A549 (cell line): ENCODE measurements around the gene KCNS3. TPM values are rescaled to one million over a fixed set of nuclear protein-coding genes. Genes with fewer than 3 reads are reported as not detected.

Source experiments
- ATAC-seq, 2 experiments: fragments of 200-7000 bp in 1 of 2; fragments of >200 bp in 1 of 2; cut with Nextera tagmentation in 1 of 2; cut with Tn5 transposase in 1 of 2; 3 replicates each; pipeline versions ENCODE4 v1.8.0 to v1.9.1; 2018 to 2020; ENCODE audit warnings: mild to moderate bottlenecking in 1 of 2, moderate library complexity in 1 of 2
- CTCF ChIA-PET: fragments of 300-600 bp; sonication (Branson Sonifier 250); formaldehyde crosslinking; extraction: SDS; loops from one replicate; lab custom pipeline; 2021; ENCODE audit warnings: antibody characterized with exemption, inconsistent platforms; lab: Yijun Ruan, JAX
- POLR2A ChIA-PET: fragments of 350-600 bp; formaldehyde crosslinking; extraction: SDS; loops from one replicate; lab custom pipeline; 2021; ENCODE audit warnings: antibody characterized with exemption, inconsistent platforms; lab: Yijun Ruan, JAX
- DNase-seq, 2 experiments: peaks; one replicate each; pipeline versions ENCODE4 v3.0.0 to v3.0.0-alpha.2; 2011 to 2016; ENCODE audit warnings: low read depth in 1 of 2, low spot score in 1 of 2
- FAIRE-seq: peaks from 2 replicates; lab custom pipeline; 2011; peaks lifted over from hg19 to GRCh38; lab: Jason Lieb, UNC
- H3K27ac ChIP-seq, 2 experiments: fragments of >200 bp; sonication (Bioruptor Twin); formaldehyde crosslinking; 3 replicates each; pipeline ENCODE4 v1.5.1; 2016 to 2017
- H3K4me1 ChIP-seq: fragments of >200 bp; sonication (Bioruptor Twin); formaldehyde crosslinking; 3 replicates; pipeline ENCODE4 v1.6.1; 2016
- H3K4me2 ChIP-seq: fragments of >200 bp; sonication (Bioruptor Twin); formaldehyde crosslinking; 3 replicates; pipeline ENCODE4 v1.6.1; 2016
- H3K4me3 ChIP-seq: fragments of >200 bp; sonication (Bioruptor Twin); formaldehyde crosslinking; 3 replicates; pipeline ENCODE4 v1.5.1; 2016
- H3K9me3 ChIP-seq: fragments of >200 bp; sonication (Bioruptor Twin); formaldehyde crosslinking; 3 replicates; pipeline ENCODE4 v1.6.1; 2016
- CBX8 ChIP-seq: fragments of 200-600 bp; sonication (generic); IDR thresholded peaks from 2 replicates; pipeline ENCODE4 v1.6.1; 2016
- EHMT2 ChIP-seq: fragments of 200-600 bp; sonication (generic); IDR thresholded peaks from 2 replicates; pipeline ENCODE4 v1.6.1; 2016; ENCODE audit warnings: antibody characterized with exemption, low read depth, mild to moderate bottlenecking, moderate library complexity
- FOXS1 ChIP-seq: fragments of 250-450 bp; sonication (Bioruptor Pico); IDR thresholded peaks from 2 replicates; pipeline ENCODE4 v1.5.0; 2020; ENCODE audit warnings: mild to moderate bottlenecking, moderate library complexity
- GATA3 ChIP-seq: IDR thresholded peaks from 2 replicates; pipeline ENCODE4 v1.6.1; 2012; ENCODE audit warnings: borderline replicate concordance
- HDAC2 ChIP-seq: fragments of 200-600 bp; sonication (generic); IDR thresholded peaks from 2 replicates; pipeline ENCODE4 v1.6.1; 2016
- HEYL ChIP-seq: fragments of 250-450 bp; sonication (Bioruptor Pico); IDR thresholded peaks from 2 replicates; pipeline ENCODE4 v1.8.0; 2021; ENCODE audit warnings: mild to moderate bottlenecking, moderate library complexity
- JUN ChIP-seq, 2 experiments: fragments of >200 bp; sonication (Bioruptor Twin); formaldehyde crosslinking; IDR thresholded peaks; 2 replicates in 1 of 2; 3 replicates in 1 of 2; pipeline ENCODE4 v1.6.1; 2016 to 2017
- JUNB ChIP-seq: fragments of >200 bp; sonication (Bioruptor Twin); formaldehyde crosslinking; IDR thresholded peaks from 2 replicates; pipeline ENCODE4 v1.6.1; 2016
- KDM5A ChIP-seq: fragments of 200-600 bp; sonication (generic); IDR thresholded peaks from 2 replicates; pipeline ENCODE4 v1.6.1; 2016; ENCODE audit warnings: antibody characterized with exemption, mild to moderate bottlenecking
- MAZ ChIP-seq: fragments of 150-350 bp; IDR thresholded peaks from 2 replicates; pipeline ENCODE4 v1.6.1; 2014; ENCODE audit warnings: antibody characterized with exemption, low read depth, low read length, borderline replicate concordance
- PHF8 ChIP-seq: fragments of 200-600 bp; sonication (generic); IDR thresholded peaks from 2 replicates; pipeline ENCODE4 v1.6.1; 2016; ENCODE audit warnings: low read depth, mild to moderate bottlenecking, antibody characterized with exemption, moderate library complexity, borderline replicate concordance
- RAD21 ChIP-seq, 2 experiments: fragments of >200 bp in 1 of 2; sonication (Bioruptor Twin) in 1 of 2; formaldehyde crosslinking in 1 of 2; IDR thresholded peaks in 1 of 2; conservative IDR thresholded peaks in 1 of 2; 2 replicates in 1 of 2; 3 replicates in 1 of 2; pipeline ENCODE4 v1.6.1; 2012 to 2018; ENCODE audit warnings: inconsistent platforms in 1 of 2
- RARB ChIP-seq: fragments of 250-450 bp; sonication (Bioruptor Pico); IDR thresholded peaks from 2 replicates; pipeline ENCODE4 v1.8.0; 2021; ENCODE audit warnings: mild to moderate bottlenecking, moderate library complexity
- RCOR1 ChIP-seq: fragments of 150-350 bp; IDR thresholded peaks from 2 replicates; pipeline ENCODE4 v1.6.1; 2014; ENCODE audit warnings: antibody characterized with exemption, low read length, low read depth
- SREBF2 ChIP-seq: fragments of 450-650 bp; IDR thresholded peaks from 2 replicates; pipeline ENCODE4 v1.6.1; 2014; ENCODE audit warnings: mild to moderate bottlenecking, moderate library complexity
- ZSCAN20 ChIP-seq: fragments of 250-450 bp; sonication (Bioruptor Pico); IDR thresholded peaks from 2 replicates; pipeline ENCODE4 v1.8.0; 2022; ENCODE audit warnings: mild to moderate bottlenecking, moderate library complexity
- WGBS: methylation state at CpG from one replicate; pipeline ENCODE4 v1.1.6; 2017; ENCODE audit errors: missing lambda C conversion rate; 5-methylcytosine and 5-hydroxymethylcytosine counted together
- polyA plus RNA-seq, 4 experiments: library from polyadenylated mRNA; depleted of rRNA in 3 of 4; stranded (reverse); fragments of >200 nt; fragmentation: RNase III in 1 of 4; extraction: RNeasy Plus Mini Kit Qiagen cat#74134 plus additional on column Dnase treatment in 1 of 4; gene quantifications; 2 replicates in 3 of 4; 3 replicates in 1 of 4; pipeline ENCODE4 v1.2.3, GENCODE V29; 2011 to 2017
- TF ChIP-seq, protein P1 (sequence below): IDR thresholded peaks from 2 replicates; pipeline ENCODE4 v1.6.1; 2012; ENCODE audit warnings: low read depth, borderline replicate concordance
- TF ChIP-seq, protein P2 (sequence below): fragments of 200-600 bp; sonication (generic); IDR thresholded peaks from 2 replicates; pipeline ENCODE4 v1.6.1; 2016; ENCODE audit warnings: antibody characterized with exemption, mild to moderate bottlenecking, moderate library complexity

Gene KCNS3
- polyA plus RNA-seq, 2 of the 4 experiments (the other 2 are of a cell fraction), result 0.70 to 2.1 TPM

DNA sequence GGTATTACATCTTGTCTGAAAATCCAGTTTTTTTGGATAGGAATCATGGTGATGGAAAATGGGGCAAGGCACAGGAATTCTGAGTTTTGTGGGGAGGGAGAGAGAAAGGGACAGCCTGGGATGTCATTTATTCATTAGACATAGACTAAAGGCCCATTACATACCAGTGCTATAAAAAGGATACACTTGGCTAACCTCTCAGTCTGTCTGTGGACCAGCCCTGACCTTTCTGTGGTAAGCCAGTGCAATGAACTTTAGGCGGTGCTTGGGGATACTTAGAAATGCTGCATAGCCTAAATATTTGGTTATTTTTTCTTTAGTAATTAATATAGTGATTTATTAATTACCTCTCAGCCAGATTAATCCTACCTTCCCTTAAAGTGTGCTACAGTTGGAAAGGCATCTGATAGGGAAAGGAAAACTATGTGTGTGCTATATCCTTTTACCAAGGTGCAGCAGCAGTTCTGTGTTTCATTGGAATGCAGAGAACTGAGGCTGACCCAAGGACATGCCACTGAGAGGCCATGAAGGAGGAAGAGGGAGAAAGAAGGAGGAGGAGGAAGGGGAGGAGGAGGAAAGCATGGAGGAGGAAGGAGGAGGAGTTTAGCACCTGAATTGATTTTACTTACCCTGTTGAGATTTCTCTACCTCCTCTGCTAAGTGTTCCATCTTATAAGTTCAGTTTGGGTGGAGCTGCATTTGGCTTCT, 37.5 kb downstream of the KCNS3 start (continued):
- no peak for TF ChIP-seq SREBF2
- TF ChIP-seq, all 56 proteins: peak for 0

DNA sequence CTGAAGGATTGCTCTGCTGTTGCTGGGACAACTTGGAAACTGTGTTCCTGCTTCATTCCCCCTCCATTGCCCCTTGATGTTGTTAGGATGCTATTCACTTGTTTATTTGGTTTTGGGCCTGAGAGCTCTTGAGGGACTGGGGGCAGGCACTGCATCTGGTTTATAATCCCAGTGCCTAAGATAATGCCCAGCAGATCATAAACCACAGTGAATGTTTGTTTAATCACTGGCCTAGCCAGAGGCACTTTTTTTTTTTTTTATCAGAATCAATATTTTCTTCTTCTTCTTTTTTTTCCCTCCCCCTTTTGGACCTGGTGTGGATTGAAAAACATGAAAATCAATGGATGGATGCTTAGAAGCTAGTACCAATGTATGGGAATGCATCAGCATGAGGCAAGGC, 38.1 kb downstream of the KCNS3 start:
- Histone ChIP-seq H3K4me1 (no peaks in the 10 kb centered on the region), H3K27ac (no peak overlapping the region), H3K4me3 (no peak overlapping the region)
- POLR2A ChIA-PET, result no interaction called here
- no peak for DNase-seq
- no peak for TF ChIP-seq JUNB
- TF ChIP-seq GATA3, result no peak
- no peak for TF ChIP-seq MAZ
- TF ChIP-seq FOXS1 (CRISPR knock-in tag), result no peak
- TF ChIP-seq EHMT2, result no peak
- TF ChIP-seq, protein P1, sequence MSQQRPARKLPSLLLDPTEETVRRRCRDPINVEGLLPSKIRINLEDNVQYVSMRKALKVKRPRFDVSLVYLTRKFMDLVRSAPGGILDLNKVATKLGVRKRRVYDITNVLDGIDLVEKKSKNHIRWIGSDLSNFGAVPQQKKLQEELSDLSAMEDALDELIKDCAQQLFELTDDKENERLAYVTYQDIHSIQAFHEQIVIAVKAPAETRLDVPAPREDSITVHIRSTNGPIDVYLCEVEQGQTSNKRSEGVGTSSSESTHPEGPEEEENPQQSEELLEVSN, result no peak
- no peak for TF ChIP-seq RAD21 (conservative IDR thresholded peaks at IDR 0.05 in 1 of 2, IDR thresholded peaks at IDR 0.05 in 1 of 2)
- no peak for TF ChIP-seq KDM5A
- TF ChIP-seq RARB (CRISPR knock-in tag), result no peak
- TF ChIP-seq HDAC2, result no peak
- TF ChIP-seq HEYL (CRISPR knock-in tag), result no peak
- TF ChIP-seq, protein P2, sequence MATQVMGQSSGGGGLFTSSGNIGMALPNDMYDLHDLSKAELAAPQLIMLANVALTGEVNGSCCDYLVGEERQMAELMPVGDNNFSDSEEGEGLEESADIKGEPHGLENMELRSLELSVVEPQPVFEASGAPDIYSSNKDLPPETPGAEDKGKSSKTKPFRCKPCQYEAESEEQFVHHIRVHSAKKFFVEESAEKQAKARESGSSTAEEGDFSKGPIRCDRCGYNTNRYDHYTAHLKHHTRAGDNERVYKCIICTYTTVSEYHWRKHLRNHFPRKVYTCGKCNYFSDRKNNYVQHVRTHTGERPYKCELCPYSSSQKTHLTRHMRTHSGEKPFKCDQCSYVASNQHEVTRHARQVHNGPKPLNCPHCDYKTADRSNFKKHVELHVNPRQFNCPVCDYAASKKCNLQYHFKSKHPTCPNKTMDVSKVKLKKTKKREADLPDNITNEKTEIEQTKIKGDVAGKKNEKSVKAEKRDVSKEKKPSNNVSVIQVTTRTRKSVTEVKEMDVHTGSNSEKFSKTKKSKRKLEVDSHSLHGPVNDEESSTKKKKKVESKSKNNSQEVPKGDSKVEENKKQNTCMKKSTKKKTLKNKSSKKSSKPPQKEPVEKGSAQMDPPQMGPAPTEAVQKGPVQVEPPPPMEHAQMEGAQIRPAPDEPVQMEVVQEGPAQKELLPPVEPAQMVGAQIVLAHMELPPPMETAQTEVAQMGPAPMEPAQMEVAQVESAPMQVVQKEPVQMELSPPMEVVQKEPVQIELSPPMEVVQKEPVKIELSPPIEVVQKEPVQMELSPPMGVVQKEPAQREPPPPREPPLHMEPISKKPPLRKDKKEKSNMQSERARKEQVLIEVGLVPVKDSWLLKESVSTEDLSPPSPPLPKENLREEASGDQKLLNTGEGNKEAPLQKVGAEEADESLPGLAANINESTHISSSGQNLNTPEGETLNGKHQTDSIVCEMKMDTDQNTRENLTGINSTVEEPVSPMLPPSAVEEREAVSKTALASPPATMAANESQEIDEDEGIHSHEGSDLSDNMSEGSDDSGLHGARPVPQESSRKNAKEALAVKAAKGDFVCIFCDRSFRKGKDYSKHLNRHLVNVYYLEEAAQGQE, result no peak
- no peak for TF ChIP-seq ZSCAN20 (CRISPR knock-in tag)
- no peak for TF ChIP-seq CBX8
- TF ChIP-seq PHF8, result no peak
- no peak for TF ChIP-seq JUN (IDR thresholded peaks at IDR 0.05)
- TF ChIP-seq, all 56 proteins: peak for 0
- Histone ChIP-seq H3K9me3 (no peaks in the 10 kb centered on the region; the same call in 2 of the 3 replicates), H3K4me2 (no peak overlapping the region)
- FAIRE-seq (no peak), ATAC-seq (no peak)
- CTCF ChIA-PET, result no interaction called here

DNA sequence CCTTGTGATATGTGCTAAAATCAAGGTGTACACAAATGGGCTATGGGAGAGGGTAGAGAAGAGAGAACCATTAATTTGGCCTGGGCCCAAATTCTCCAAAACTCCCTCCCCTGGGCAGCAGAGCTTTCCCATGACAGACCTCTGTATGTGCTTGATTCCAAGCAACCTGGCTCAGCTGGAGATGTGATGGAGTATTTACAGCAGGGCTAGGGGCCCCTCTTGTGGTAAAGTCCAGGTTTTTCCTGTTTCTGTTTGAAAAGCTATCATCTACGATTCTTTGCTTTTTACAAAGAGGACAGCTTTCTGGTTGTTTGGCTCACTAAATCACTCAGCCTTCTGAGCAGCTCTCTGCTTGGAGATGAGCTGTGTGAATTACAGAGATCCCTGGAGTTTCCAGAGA, 40.3 kb downstream of the KCNS3 start:
- FAIRE-seq, result no peak
- 5% methylated on average over 1 of the region's 1 CpG for WGBS
- DNase-seq, result no peak
- CTCF ChIA-PET, result interaction anchor here (1.0 kb wide), 2 partner anchors 24 to 67 kb away, joined by 3 read pairs; no protein-coding TSS in a partner anchor
- no peak overlapping the region for H3K27ac ChIP-seq
- H3K4me3 ChIP-seq, result no peak overlapping the region
- ATAC-seq, result peak in 1 of 2 experiments; percentile 50; a peak in 3 of 6 replicates
- POLR2A ChIA-PET, result no interaction called here
- H3K4me2 ChIP-seq, result no peak overlapping the region
- no peaks in the 10 kb centered on the region for H3K4me1 ChIP-seq
- TF ChIP-seq RAD21 (conservative IDR thresholded peaks at IDR 0.05 in 1 of 2, IDR thresholded peaks at IDR 0.05 in 1 of 2), result peak in 1 of 2 experiments; percentile 30; a peak in 1 of 5 replicates
- TF ChIP-seq RCOR1, result no peak
- H3K9me3 ChIP-seq, result no peaks in the 10 kb centered on the region; the same call in 2 of the 3 replicates
